HL-60/S4 treated with retinoic acid at 250 ng/mL for 4 days and 3 days (cell line): Measurements from ENCODE around the gene ROBO1.

Experiments
- in situ Hi-C: fragments of 300-500 bp; cut with MboI; formaldehyde crosslinking; loops from 2 replicates; pipeline ENCODE4 v1.7.0; 2022; ENCODE audit warnings: low sequenced_read_pairs

Gene ROBO1

GRCh38 chr3:79253271-79253670 lies 514.5 kb downstream of the ROBO1 start:
- in situ Hi-C loops, result no loop called here

GRCh38 chr3:79250746-79251145 lies 517.1 kb downstream of the ROBO1 start:
- in situ Hi-C loops, result no loop called here

GRCh38 chr3:79249701-79250100 lies 518.1 kb downstream of the ROBO1 start:
- in situ Hi-C loops, result no loop called here

GRCh38 chr3:79247725-79248043 lies 520.1 kb downstream of the ROBO1 start:
- in situ Hi-C loops, result no loop called here

- in situ Hi-C loops, result no loop called here
These were observed 520.7 kb downstream of the ROBO1 start for GRCh38 chr3:79246875-79247724.

- in situ Hi-C loops, result no loop called here
These were observed 522.3 kb downstream of the ROBO1 start for GRCh38 chr3:79245284-79246138.

GRCh38 chr3:79236496-79236895 lies 531.3 kb downstream of the ROBO1 start:
- in situ Hi-C loops, result no loop called here

GRCh38 chr3:79233431-79234060 lies 534.3 kb downstream of the ROBO1 start:
- in situ Hi-C loops, result no loop called here

GRCh38 chr3:79230266-79230665 lies 537.5 kb downstream of the ROBO1 start:
- in situ Hi-C loops, result no loop called here

- in situ Hi-C loops, result no loop called here
These were observed 550.7 kb downstream of the ROBO1 start for GRCh38 chr3:79217096-79217495.

- in situ Hi-C loops, result no loop called here
These were observed 552.5 kb downstream of the ROBO1 start for GRCh38 chr3:79215286-79215685.

GRCh38 chr3:79211586-79212359 lies 556.0 kb downstream of the ROBO1 start:
- in situ Hi-C loops, result no loop called here

- in situ Hi-C loops, result no loop called here
These were observed 563.4 kb downstream of the ROBO1 start for GRCh38 chr3:79204351-79204750.

GRCh38 chr3:79203144-79203519 lies 564.7 kb downstream of the ROBO1 start:
- in situ Hi-C loops, result no loop called here

- in situ Hi-C loops, result no loop called here
These were observed 565.2 kb downstream of the ROBO1 start for GRCh38 chr3:79202471-79203143.

GRCh38 chr3:79200456-79200855 lies 567.3 kb downstream of the ROBO1 start:
- in situ Hi-C loops, result no loop called here

- in situ Hi-C loops, result no loop called here
These were observed 567.8 kb downstream of the ROBO1 start for GRCh38 chr3:79199966-79200365.

- in situ Hi-C loops, result no loop called here
These were observed 580.4 kb downstream of the ROBO1 start for GRCh38 chr3:79187426-79187825.

GRCh38 chr3:79184251-79184650 lies 583.5 kb downstream of the ROBO1 start:
- in situ Hi-C loops, result no loop called here

GRCh38 chr3:79183496-79183895 lies 584.3 kb downstream of the ROBO1 start:
- in situ Hi-C loops, result no loop called here
